Fibroblast of the conjunctiva (primary cell): Measurements from ENCODE around the gene ADCY10.
"Not testable (repeated sequence)": the region's sequence is repeated elsewhere in the genome, so short reads cannot be mapped to it uniquely, and the experiment has no call there.

Source experiments
- DNase-seq: peaks from one replicate; pipeline ENCODE4 v3.0.0-alpha.2; 2010; ENCODE audit warnings: low read depth

The ADCY10 gene

DNA sequence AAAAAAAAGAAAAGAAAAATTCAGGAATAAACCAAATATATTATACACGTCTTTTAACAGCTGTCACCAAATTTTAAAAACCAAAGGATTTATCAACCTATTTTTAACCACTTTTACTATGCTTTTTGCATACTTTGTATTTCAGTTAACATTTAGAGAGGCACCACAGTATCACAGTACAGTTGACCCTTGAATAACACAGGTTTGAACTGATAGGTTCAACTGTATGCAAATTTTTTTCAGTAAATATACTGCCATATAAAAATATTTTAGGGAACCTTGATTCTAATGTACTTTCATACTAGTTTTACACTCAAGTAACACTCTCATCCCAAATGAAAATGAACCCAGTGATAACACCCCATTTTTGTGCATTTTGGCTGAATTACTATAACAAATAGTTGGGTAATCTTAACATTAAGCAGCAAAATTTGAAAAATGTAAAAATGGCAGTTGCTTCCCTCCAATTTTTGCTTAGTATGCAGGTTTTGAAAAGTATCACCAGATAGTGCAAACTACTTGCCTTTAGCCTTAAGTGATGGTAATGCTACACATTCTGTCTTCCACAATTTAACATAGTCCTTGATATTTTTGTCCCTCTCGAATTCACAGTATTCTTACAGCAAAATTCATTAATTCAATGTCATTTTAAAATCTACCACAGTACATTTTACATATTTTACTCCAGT, 10.8 kb upstream of the ADCY10 start:
- no peak for DNase-seq

DNA sequence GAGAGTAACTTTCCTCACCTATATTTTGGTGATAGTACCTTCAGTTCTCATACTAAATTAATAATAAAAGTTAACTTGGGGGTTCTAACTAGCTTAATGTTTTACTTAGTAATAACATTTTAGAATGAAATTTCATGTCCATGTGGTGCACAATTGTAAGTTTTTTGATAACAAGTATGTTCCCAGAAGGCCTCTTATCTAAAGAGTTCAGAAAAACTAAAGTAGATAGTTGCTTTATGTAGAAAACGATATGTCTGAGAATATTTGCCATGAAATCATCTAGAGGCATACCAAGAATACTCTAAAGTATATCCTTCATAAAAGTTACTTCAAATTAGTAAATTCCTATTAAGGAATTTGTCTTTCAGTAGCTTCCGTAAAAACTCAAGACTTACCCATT, 10.2 kb upstream of the ADCY10 start:
- no peak for DNase-seq

DNA sequence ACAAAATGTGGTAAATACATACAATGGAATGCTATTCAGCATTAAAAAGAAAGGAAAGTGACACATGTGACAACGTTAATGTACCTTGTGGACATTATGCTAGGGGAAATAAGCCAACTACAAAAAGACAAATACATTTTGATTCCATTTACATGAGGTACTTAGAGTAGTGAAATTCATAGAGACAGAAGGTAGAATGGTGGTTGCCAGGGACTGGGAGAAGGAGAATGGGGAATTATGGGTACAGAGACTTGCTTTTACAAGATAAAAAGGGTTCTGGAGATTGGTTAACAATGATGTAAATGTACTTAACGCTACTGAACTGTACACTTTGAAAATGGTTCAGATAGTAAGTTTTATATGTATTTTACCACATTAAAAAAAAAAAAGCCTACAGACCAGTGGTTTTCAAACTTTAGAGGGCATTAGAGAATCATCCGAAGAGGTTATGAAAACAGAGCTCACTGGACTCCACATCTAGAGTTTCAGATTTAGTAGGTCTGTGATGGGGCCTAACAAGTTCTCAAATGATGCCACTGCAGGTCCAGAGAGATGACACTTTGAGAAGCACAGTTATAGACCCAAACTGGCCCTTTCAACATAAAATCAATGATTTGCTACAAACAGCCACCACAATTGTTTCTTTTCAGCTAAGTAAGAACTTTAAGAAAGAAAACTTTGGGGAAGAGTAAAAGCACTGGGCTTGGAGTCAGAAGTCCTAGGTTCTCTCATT, 9.6 kb upstream of the ADCY10 start:
- DNase-seq = no peak

DNA sequence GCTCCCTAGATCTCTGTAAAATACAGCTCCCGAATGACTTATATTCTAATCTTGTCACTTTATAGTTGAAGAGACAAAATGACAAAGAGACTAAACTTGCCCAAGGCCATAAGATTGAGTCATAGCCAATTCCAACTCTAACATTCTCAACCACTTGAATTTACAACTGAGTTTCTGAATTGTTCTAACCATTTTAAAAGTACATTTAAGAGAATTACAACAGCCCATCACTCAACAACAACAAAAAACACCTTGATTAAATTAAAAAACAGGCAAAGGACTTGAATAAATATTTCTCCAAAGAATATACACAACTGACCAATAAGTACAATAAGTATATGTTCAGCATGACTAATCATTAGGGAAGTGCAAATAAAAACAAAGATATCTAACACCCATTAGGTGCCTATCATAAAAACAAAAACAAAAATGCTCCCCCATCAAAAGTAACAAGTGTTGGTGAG, 8.7 kb upstream of the ADCY10 start:
- DNase-seq = no peak

DNA sequence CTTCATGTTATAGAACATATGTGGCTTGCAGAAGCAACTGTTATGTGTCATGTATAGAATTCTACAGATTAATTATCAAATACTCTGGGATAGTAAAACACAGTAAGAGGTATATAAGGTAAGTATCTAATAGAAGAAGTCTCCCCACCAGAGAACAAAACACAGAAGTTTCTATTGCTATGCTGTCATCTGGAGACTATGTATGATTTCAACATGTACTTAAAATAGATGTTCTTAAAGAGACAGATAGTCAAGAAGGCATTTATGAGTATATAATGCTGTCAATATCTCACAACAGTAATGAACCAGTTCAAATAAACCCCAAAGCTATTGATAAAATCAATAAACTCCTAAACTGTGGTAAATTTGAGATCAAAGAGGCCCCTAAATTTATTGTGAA, 8.1 kb upstream of the ADCY10 start:
- no peak for DNase-seq

DNA sequence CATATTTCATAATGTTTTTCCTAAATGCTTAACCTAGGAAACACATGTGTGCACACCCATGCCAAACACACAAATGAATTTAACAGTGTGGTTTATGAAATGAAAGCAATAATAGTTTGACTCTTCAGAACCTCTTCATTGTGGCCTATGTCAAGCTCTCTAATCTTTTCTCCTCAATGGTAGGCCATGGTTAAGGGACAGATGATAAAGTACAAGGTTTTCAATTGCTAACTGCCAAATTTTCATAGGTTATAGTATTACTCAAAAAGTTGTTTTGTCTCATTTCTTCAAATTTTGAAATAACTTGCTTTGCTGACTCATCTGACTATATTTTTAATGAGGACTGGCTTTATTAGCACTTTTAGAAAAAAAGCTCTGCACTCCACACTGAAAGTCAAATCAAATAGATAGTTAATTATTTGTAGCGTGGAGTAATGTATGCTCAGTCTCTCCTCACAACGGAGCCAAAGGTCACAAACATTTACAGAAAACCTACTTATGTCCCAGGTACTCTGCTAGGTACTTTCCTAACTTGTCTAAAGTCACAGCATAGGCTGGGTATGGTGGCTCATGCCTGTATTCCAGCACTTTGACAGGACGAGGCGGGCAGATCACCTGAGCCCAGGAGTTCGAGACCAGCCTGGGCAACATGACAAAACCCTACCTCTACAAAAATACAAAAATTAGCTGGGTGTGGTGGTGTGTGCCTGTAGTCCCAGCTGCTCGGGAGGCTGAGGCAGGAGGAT, 3.0 kb upstream of the ADCY10 start:
- no peak for DNase-seq

DNA sequence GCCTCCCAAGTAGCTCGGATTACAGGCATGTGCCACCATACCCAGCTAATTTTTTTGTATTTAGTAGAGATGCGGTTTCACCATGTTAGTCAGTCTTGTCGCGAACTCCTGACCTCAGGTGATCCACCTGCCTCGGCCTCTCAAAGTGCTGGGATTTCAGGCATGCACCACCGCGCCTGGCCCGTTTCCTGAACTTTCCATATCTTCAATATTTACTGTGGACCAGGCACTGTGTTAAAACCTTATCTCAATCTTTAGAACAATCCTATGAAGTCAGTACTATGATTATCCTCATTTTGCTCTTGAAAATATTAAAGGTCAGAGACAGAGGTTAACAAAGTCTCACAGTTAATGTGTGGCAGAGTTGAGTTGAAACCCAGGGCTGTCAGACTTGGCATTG, 1.6 kb upstream of the ADCY10 start:
- DNase-seq = no peak

DNA sequence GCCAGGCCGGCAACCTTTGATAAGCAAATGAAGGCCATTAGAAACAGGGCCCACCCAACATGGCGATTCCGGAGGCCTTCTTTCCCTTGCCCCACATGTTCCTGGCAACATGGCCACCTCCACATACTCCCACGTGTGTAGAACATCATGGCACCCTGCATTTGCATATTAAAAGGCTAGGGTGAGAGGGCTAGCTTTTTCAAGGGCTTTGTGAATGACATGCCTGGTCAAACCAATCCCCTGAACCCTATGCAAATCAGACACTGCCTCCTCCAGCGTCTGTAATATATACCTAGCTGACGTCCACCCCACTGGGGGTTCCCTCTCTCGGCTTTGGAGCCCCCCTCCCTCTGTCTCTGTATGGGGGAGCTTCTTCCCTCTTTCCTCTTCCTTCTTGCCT, 1.6 kb downstream of the ADCY10 start:
- DNase-seq = no peak

DNA sequence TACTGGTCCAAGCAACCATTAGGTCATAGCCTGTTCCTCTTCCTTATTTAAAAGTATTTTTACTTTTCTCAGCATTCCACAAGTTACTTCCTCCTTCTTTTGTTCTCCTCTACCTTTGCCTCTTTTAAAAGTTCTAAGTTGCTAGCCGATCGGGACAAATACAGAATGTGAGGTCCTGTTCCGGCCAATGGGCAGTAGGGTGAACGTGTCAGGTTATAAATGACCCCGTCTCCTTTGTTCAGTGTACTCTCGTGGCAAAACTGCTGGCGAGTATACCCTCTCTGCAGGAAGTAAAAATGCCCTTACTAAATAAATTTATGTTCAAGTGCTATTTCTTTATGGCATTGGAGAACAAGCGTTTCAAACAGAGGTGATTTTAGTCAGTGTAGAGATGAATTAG, 2.5 kb downstream of the ADCY10 start:
- no peak for DNase-seq

DNA sequence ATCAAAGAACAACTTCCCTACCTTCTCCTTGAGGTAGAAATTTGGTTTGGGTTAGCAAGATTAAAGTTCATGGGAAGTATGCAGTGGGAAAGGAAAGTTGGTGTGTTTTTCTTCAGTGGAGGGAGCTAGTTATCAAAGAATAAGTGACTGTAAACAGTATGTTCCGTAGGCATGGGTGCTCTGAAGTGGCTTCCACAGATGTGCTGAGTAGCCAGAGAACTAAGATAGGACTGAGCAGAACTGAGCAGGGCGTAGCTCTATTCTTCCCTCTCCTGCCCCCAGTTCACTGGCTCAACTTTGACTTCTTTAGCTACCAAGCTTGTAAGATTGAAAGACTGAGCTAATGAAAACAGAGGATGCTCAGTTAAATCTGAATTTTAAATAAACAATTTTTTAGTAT, 3.4 kb downstream of the ADCY10 start:
- DNase-seq = no peak

DNA sequence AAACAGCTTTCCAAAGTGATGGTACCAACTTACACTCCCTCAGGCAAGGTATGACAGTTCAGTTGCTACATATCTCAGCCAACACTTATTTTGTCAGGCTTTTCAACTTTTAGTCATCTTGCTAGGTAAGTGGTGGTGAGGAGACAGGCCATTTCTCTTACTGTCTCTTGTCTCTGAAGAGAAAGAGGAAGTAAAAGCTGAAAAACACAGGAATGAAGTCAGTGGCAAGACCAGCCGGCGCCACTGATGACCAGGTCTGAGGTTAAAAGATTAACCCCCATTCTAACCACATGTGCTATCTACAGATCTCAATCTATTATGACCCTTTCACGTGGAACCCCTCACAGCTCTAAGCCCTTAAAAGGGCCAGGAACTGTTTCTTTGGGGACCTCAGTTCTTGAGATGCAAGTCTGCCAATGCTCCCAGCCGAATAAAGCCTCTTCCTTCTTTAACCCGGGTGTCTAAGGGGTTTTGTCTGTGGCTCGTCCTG, 4.2 kb downstream of the ADCY10 start:
- DNase-seq = no peak

DNA sequence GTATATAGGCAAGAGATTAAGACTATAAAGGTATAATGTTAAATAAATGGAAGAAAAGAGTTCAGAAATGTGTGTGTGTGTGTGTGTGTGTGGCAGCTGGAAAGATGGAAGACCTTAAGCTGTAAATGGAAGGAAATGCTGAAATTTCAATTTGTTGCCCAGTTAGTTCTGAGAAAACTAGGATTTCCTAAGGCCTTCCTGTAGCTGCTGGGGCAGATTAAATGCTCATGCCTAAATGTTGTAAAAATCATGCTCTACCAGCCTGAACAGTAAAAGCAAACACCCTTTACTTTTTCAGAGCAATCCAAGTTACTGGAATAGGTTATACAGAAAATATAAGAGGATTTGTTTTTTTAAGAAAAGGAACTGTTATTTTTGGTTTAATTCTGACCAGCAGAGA, 8.3 kb downstream of the ADCY10 start:
- DNase-seq = no peak

DNA sequence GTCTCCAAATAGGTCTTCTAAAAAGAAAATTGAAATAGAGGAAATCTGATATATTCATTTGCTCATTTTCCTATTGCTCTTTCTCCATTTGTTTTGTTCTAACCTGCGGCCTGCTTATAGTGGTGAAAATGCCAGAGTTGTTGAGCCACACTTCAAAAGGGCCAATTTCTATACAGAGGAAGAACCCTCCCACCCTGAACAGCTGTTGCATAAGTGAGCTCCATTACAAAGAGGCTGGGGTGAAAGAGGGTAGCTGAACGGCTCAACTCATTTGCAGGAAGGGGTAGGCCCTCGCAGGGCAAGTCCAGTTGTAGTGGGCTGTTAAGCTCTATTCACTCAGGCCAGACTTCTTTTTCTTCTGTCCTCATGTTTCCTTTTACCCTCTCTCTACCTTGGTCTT, 8.8 kb downstream of the ADCY10 start:
- DNase-seq = no peak

DNA sequence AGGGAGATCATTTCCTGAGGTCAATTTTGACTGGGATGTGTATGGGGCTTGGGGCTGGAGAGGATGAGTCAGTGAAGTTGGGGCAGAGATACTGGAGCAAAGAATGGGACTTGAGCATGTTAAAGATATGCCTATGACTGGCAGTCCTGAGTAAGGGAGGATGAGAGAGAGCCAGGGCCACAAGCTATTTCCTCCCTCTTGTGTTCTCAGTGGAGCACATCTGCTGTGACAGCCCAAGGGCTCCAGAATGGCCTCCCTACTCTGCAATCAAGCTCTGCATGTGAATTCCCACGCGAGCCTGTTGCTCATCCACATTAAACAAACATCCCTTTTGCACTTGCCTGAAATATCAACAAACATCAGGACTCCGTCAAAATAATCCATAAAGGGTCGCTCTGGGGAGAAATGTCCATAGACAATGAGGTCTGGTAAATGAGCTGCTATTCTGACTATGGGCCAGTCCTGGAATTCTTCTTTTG, 9.2 kb downstream of the ADCY10 start:
- DNase-seq = no peak

DNA sequence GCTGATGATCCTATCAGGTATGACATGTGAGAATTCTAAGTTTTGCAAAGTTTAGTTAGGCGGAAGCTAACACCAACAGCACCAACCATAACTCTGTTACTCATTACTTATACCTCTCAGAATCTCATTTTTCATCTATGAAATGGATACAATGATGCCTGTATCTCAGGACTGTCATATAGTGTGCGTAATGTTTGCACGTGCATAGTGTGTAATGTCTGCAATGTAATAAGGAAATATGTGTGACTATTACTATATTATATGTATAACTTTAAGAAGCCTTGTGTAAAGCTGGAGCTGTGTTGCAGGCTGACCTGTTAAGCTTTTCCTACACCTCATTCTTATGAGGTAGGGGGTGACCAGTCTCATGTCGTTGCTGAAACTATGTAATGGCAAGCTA, 13.0 kb downstream of the ADCY10 start:
- no peak for DNase-seq

DNA sequence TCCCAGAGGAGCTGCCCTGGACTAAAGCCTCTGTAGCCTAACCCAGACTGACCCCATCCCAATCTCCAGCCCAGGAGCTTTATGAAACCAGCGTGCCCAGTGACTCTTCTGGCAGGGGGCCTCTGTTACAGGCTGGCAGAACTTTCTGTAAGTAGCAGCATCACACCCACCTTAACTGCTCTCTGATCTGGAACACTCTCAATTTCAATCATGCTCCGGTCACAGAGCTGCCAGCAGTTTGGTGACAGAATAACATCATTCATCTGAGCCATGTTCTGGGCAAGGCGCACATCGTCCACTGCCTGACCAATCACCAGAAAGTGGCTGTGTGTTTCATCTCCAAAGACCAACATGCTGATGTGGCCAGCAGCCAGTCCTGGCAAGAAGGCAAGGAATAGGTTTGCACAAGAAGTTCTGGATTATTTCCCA, 14.7 kb downstream of the ADCY10 start:
- DNase-seq = no peak

DNA sequence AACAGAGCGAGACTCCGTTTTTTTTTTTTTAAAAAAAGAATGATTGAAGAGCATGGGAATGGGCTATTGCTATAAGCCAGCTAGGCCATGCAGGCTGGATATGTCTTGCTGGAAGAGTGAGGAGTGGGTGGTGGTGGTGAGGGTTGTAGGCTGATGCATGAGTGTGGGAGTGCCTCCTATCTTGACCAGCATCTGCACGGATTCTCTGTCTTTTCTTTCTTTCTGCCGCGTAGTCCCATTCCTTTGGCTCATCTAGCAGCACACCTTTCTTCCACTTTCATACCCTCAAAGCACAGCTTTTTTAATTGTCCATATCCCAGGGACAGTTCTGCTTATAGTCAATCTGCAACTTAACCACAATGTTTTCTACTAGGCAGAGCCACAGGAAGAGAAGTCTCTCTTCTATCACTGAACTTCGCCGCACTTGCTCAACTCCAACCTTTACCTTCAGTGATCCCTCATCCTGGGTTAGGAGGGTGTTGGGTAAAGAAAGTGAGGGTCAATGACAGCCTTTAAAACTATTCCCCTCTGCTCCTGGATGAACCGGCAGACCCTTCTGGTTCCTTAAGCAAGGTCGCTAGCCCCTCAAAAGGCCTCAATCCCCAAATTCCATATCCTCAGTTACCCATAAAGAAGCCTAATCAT, 15.2 kb downstream of the ADCY10 start:
- no peak for DNase-seq

DNA sequence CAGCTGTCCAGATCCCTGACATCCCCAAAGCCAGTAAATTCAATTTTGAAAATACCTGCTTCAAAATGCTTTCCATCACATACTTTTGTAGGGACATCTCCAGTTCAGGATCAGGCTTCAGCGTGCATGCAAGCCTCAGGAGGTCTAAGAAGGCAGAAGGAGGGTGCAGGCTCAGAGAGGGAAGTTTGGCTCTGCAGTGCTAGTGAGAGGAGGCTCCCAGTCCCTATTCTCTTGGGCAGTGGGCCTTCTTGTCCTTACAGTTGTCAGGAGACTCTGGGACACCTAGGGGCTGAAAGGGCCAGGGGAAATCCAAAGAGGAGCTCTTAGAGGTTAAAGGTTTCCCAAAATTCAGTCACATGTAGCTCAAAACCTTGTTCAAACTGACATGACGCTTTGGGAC, 20.1 kb downstream of the ADCY10 start:
- DNase-seq = no peak

DNA sequence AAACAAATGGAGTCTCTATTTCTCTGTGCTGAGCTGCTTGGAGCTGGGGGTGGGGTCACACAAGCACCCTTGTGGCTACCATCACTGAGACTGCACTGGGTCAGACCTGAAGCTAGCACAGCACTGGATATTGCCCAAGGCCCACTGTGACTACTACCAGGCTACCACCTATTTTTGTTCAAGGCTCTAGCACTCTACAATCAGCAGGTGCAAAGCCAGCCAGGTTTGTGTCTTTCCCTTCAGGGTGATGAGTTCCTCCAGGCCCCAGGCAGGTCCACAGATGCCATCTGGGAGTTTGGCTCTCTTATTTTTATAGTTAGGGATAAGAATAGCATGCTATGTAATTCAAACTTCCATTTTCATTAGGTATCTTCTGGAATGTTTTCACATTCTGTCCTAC, 23.5 kb downstream of the ADCY10 start:
- no peak for DNase-seq

DNA sequence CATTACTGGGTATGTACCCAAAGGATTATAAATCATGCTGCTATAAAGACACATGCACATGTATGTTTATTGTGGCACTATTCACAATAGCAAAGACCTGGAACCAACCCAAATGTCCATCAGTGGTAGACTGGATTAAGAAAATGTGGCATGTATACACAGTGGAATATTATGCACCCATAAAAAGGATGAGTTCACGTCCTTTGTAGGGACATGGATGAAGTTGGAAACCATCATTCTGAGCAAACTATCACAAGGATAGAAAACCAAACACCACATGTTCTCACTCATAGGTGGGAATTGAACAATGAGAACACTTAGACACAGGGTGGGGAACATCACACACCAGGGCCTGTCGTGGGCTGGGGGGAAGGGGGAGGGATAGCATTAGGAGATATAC, 26.7 kb downstream of the ADCY10 start:
- DNase-seq = not testable (repeated sequence)

DNA sequence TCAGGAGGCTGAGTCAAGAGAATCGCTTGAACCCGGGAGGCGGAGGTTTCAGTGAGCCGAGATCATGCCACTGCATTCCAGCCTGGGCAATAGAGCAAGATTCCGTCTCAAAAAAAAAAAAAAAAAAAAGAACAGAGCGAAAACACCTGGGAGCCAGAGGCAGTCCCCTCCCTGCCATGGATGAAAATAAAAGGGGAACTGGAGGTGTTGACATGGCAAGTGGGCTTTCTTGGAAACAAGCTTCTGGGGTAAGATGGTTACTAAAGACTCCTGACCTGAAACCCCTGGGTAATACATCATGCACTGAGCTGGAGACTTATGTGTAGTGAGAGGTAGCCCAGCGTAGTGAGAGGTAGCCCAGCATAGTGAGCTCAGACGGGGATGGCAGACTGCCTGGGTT, 31.6 kb downstream of the ADCY10 start:
- DNase-seq = no peak

DNA sequence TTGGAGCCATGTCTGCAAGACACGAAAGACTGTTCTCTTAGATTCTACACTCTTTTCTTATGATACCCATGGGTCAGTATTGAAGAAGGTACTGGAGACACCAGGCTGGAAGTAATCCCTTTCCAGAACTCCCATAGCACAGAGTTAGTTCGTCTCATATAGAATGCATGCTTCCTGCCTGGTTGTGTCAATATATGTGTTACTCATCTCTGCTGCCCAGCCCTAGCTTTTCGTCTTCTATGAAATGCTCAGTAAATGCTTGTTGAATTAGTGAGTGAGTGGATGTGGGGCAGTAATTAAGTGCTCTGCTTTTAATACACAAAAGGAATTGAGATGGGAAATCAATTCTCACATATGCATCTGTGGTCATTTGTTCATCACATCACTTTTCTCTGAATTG, 32.1 kb downstream of the ADCY10 start:
- DNase-seq = no peak
